ENCODE data around the gene TCEANC2.
"Not testable (repeated sequence)": the region's sequence is repeated elsewhere in the genome, so short reads cannot be mapped to it uniquely, and the experiment has no call there.

Gene TCEANC2

GRCh38 chr1:54027848-54028247 is 25.6 kb upstream of the TCEANC2 start:
- DNase-seq (ENCODE audit: low read depth) = no peak

- no peak for DNase-seq (ENCODE audit: low read depth)
Measured at GRCh38 chr1:54028306-54029251, 24.8 kb upstream of the TCEANC2 start.

GRCh38 chr1:54037476-54037875 is 15.9 kb upstream of the TCEANC2 start:
- DNase-seq (ENCODE audit: low read depth) = no peak

GRCh38 chr1:54041806-54042205 is 11.6 kb upstream of the TCEANC2 start:
- no peak for DNase-seq (ENCODE audit: low read depth)

- no peak for DNase-seq (ENCODE audit: low read depth)
Measured at GRCh38 chr1:54045496-54045895, 7.9 kb upstream of the TCEANC2 start.

GRCh38 chr1:54046671-54047383 is 6.6 kb upstream of the TCEANC2 start:
- DNase-seq (ENCODE audit: low read depth) = no peak

GRCh38 chr1:54047384-54048305 is 5.8 kb upstream of the TCEANC2 start:
- DNase-seq (ENCODE audit: low read depth) = no peak

GRCh38 chr1:54050435-54050834 is 3.0 kb upstream of the TCEANC2 start:
- not testable (repeated sequence) for DNase-seq (ENCODE audit: low read depth)

GRCh38 chr1:54051933-54052430 is 1.4 kb upstream of the TCEANC2 start:
- no peak for DNase-seq (ENCODE audit: low read depth)

- DNase-seq (ENCODE audit: low read depth) = no peak
Measured at GRCh38 chr1:54052431-54052933, 926 bp upstream of the TCEANC2 start.

GRCh38 chr1:54053745-54054437 is 483 bp downstream of the TCEANC2 start:
- no peak for DNase-seq (ENCODE audit: low read depth)

- no peak for DNase-seq (ENCODE audit: low read depth)
Measured at GRCh38 chr1:54054438-54054749, 986 bp downstream of the TCEANC2 start.

- no peak for DNase-seq (ENCODE audit: low read depth)
Measured at GRCh38 chr1:54064299-54064698, 10.9 kb downstream of the TCEANC2 start.

- DNase-seq (ENCODE audit: low read depth) = no peak
Measured at GRCh38 chr1:54069791-54070170, 16.4 kb downstream of the TCEANC2 start.

- no peak for DNase-seq (ENCODE audit: low read depth)
Measured at GRCh38 chr1:54070171-54070837, 16.9 kb downstream of the TCEANC2 start.

- no peak for DNase-seq (ENCODE audit: low read depth)
Measured at GRCh38 chr1:54077359-54077758, 24.0 kb downstream of the TCEANC2 start.

- no peak for DNase-seq (ENCODE audit: low read depth)
Measured at GRCh38 chr1:54080598-54081049, 27.2 kb downstream of the TCEANC2 start.

- peak; percentile 29 for DNase-seq (ENCODE audit: low read depth)
Measured at GRCh38 chr1:54081306-54082270, 28.2 kb downstream of the TCEANC2 start.

GRCh38 chr1:54084794-54085193 is 31.4 kb downstream of the TCEANC2 start:
- DNase-seq (ENCODE audit: low read depth) = no peak
